Lower lobe of right lung (tissue), 2 donors: ENCODE results near the gene PIGC. TPM values are rescaled to one million over a fixed set of nuclear protein-coding genes. Genes with fewer than 3 reads are reported as not detected.

Experiments used
- ATAC-seq, 2 donors: fragments of 200-7000 bp; cut with Tn5 transposase; one replicate each; pipeline ENCODE4 v1.9.1; 2020 to 2022; ENCODE audit warnings: mild to moderate bottlenecking in 2 of 2, moderate library complexity in 2 of 2
- DNase-seq: peaks from one replicate; pipeline ENCODE4 v3.0.0-alpha.2; 2020
- H3K27ac ChIP-seq: fragments of 200-600 bp; one replicate; pipeline ENCODE4 v1.8.0; 2022
- H3K27me3 ChIP-seq: fragments of 200-600 bp; one replicate; pipeline ENCODE4 v1.8.0; 2022; ENCODE audit warnings: low read depth
- H3K36me3 ChIP-seq: fragments of 200-600 bp; one replicate; pipeline ENCODE4 v1.8.0; 2022; ENCODE audit warnings: mild to moderate bottlenecking
- H3K4me1 ChIP-seq: fragments of 200-600 bp; one replicate; pipeline ENCODE4 v1.8.0; 2022
- H3K4me3 ChIP-seq: fragments of 200-600 bp; one replicate; pipeline ENCODE4 v1.8.0; 2022; ENCODE audit warnings: mild to moderate bottlenecking
- H3K9me3 ChIP-seq: fragments of 200-600 bp; one replicate; pipeline ENCODE4 v1.8.0; 2022
- CTCF ChIP-seq: fragments of 200-600 bp; IDR thresholded peaks from one replicate; pipeline ENCODE4 v1.8.0; 2022; ENCODE audit warnings: antibody characterized with exemption, mild to moderate bottlenecking
- intact Hi-C: fragments of 100-400 bp; cut with DNase I; formaldehyde crosslinking; loops from one replicate; pipeline ENCODE4 v1.11.0; 2022
- total RNA-seq: library from RNA; stranded (reverse); fragmentation: NEBNext Ultra II Directional; extraction: Animal tissue kit (Norgen Biotek cat#: 25700); gene quantifications from one replicate; pipeline ENCODE4 v1.2.1, GENCODE V29; 2021
- donor health status: DM: no; HTN: yes; CAD: no; lungs with severe emphysema.

Gene PIGC
- total RNA-seq, 1 donor from 2014 or later = 22.8 TPM

- TF ChIP-seq CTCF = no peak
- no peak overlapping the region for H3K27ac ChIP-seq
- H3K9me3 ChIP-seq = no peaks in the 10 kb centered on the region
- DNase-seq = no peak
- no peaks in the 10 kb centered on the region for H3K4me1 ChIP-seq
- H3K36me3 ChIP-seq = no peaks in the 10 kb centered on the region
- H3K4me3 ChIP-seq = no peak overlapping the region
- ATAC-seq = no peak
- intact Hi-C loops = no loop called here
- H3K27me3 ChIP-seq = no peaks in the 10 kb centered on the region
Measured at GRCh38 chr1:172425339-172425738, 18.5 kb downstream of the PIGC start.

DNA sequence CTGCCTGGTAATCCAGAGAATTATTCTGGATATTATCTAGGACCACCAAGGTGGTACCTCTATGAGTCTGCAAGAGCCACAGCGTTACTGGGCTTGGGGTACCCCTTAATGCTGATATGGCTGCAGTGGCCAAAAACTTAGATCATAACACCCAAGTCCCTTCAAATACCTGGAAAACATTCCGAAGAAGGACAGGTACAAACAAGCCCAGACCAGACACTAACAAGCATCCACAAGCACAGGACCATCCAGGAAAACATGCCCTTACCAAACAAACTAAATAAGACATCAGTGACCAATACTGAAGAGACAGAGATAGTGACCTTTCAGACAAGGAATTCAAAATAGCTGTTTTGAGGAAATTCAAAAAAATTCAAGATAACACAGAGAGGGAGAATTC lies 20.5 kb downstream of the PIGC start:
- no peak for TF ChIP-seq CTCF
- intact Hi-C loops = no loop called here
- no peaks in the 10 kb centered on the region for H3K27me3 ChIP-seq
- no peaks in the 10 kb centered on the region for H3K4me1 ChIP-seq
- DNase-seq (no peak), ATAC-seq (no peak)
- no peaks in the 10 kb centered on the region for H3K36me3 ChIP-seq
- H3K27ac ChIP-seq = no peak overlapping the region
- no peaks in the 10 kb centered on the region for H3K9me3 ChIP-seq
- no peak overlapping the region for H3K4me3 ChIP-seq

GRCh38 chr1:172421974-172422604 lies 21.8 kb downstream of the PIGC start:
- H3K27me3 ChIP-seq = no peaks in the 10 kb centered on the region
- no peak for TF ChIP-seq CTCF
- no peak for ATAC-seq
- intact Hi-C loops = no loop called here
- no peak overlapping the region for H3K4me3 ChIP-seq
- H3K36me3 ChIP-seq = no peaks in the 10 kb centered on the region
- H3K4me1 ChIP-seq = no peaks in the 10 kb centered on the region
- H3K9me3 ChIP-seq = no peaks in the 10 kb centered on the region
- DNase-seq = no peak
- no peak overlapping the region for H3K27ac ChIP-seq

- H3K4me3 ChIP-seq = no peak within 1 kb of the TSS
- DNase-seq (no peak), ATAC-seq (no peak)
- H3K9me3 ChIP-seq = no peaks in the 10 kb centered on the region
- no peaks in the 10 kb centered on the region for H3K27me3 ChIP-seq
- TF ChIP-seq CTCF = no peak
- no peaks in the 10 kb centered on the region for H3K36me3 ChIP-seq
- no peaks in the 10 kb centered on the region for H3K4me1 ChIP-seq
- intact Hi-C loops = no loop called here
- H3K27ac ChIP-seq = no peak within 1 kb of the TSS
Measured at GRCh38 chr1:172420385-172420784, 23.5 kb downstream of the PIGC start, which contains the start of gene C1orf105. TSS of gene C1orf105 (plus strand) at chr1:172420685. CDS start at chr1:172420886, 201 bp downstream.

GRCh38 chr1:172417557-172417956 lies 26.3 kb downstream of the PIGC start:
- no peaks in the 10 kb centered on the region for H3K36me3 ChIP-seq
- no peak overlapping the region for H3K4me3 ChIP-seq
- no peaks in the 10 kb centered on the region for H3K9me3 ChIP-seq
- peak in 1 of 2 donors; percentile 26 for ATAC-seq
- intact Hi-C loops = no loop called here
- no peak for DNase-seq
- no peak for TF ChIP-seq CTCF
- H3K27ac ChIP-seq = no peak overlapping the region
- no peaks in the 10 kb centered on the region for H3K27me3 ChIP-seq
- no peaks in the 10 kb centered on the region for H3K4me1 ChIP-seq
